Left ventricle myocardium inferior (tissue), 1 donor: ENCODE measurements around the gene ZNF627. TPM values are rescaled to one million over a fixed set of nuclear protein-coding genes. Genes with fewer than 3 reads are reported as not detected.
"Not testable (repeated sequence)": the region's sequence is repeated elsewhere in the genome, so short reads cannot be mapped to it uniquely, and the experiment has no call there.

Experiments
- DNase-seq: peaks from one replicate; pipeline ENCODE4 v3.0.0-alpha.2; 2020
- H3K27ac ChIP-seq: fragments of 200-600 bp; replicated peaks from 2 replicates; pipeline ENCODE4 v1.8.0; 2021
- H3K27me3 ChIP-seq: fragments of 200-600 bp; 2 replicates; pipeline ENCODE4 v1.8.0; 2021; ENCODE audit warnings: low read depth
- H3K36me3 ChIP-seq: fragments of 200-600 bp; 2 replicates; pipeline ENCODE4 v1.8.0; 2021
- H3K4me1 ChIP-seq: fragments of 200-600 bp; 2 replicates; pipeline ENCODE4 v1.8.0; 2021
- H3K4me3 ChIP-seq: fragments of 200-600 bp; 2 replicates; pipeline ENCODE4 v1.8.0; 2021; ENCODE audit warnings: mild to moderate bottlenecking, moderate library complexity
- H3K9me3 ChIP-seq: fragments of 200-600 bp; replicated peaks from 2 replicates; pipeline ENCODE4 v1.8.0; 2021
- CTCF ChIP-seq: fragments of 200-600 bp; IDR thresholded peaks from 2 replicates; pipeline ENCODE4 v1.8.0; 2021; ENCODE audit warnings: antibody characterized with exemption, mild to moderate bottlenecking, borderline replicate concordance
- intact Hi-C: fragments of 100-400 bp; cut with micrococcal nuclease; formaldehyde crosslinking; loops from one replicate; pipeline ENCODE4 v1.11.0; 2022
- total RNA-seq: library from RNA; stranded (reverse); fragmentation: NEBNext Ultra II Directional; extraction: Animal tissue kit (Norgen Biotek cat#: 25700); gene quantifications from one replicate; pipeline ENCODE4 v1.2.1, GENCODE V29; 2021
- donor health status: DM: no; HTN: yes; CAD: no; lungs with severe emphysema.

Gene ZNF627
- total RNA-seq, 1 donor from 2014 or later = 5.5 TPM

- intact Hi-C loops = no loop called here
- Histone ChIP-seq H3K9me3 (no peaks in the 10 kb centered on the region), H3K27ac (no peak overlapping the region), H3K4me1 (no peaks in the 10 kb centered on the region), H3K27me3 (no peaks in the 10 kb centered on the region), H3K36me3 (no peaks in the 10 kb centered on the region), H3K4me3 (no peak overlapping the region)
- DNase-seq = no peak
- TF ChIP-seq CTCF = no peak
Observed at GRCh38 chr19:11633223-11633622, 35.9 kb downstream of the ZNF627 start.

GRCh38 chr19:11634018-11634662, 36.9 kb downstream of the ZNF627 start:
- intact Hi-C loops, H3K4me1 ChIP-seq, H3K27me3 ChIP-seq, H3K36me3 ChIP-seq, DNase-seq, H3K4me3 ChIP-seq, H3K9me3 ChIP-seq, H3K27ac ChIP-seq: not testable (repeated sequence)

GRCh38 chr19:11639245-11639601, 41.9 kb downstream of the ZNF627 start:
- Histone ChIP-seq H3K4me1 (peaks cover 10% of the 10 kb centered on the region), H3K27ac (no peak overlapping the region), H3K36me3 (no peaks in the 10 kb centered on the region), H3K27me3 (no peaks in the 10 kb centered on the region), H3K9me3 (no peaks in the 10 kb centered on the region), H3K4me3 (peak overlapping the region; percentile 88)
- DNase-seq = no peak
- intact Hi-C loops = no loop called here
- TF ChIP-seq CTCF = no peak

GRCh38 chr19:11639602-11640471, 42.6 kb downstream of the ZNF627 start:
- Histone ChIP-seq H3K36me3 (no peaks in the 10 kb centered on the region), H3K27me3 (no peaks in the 10 kb centered on the region), H3K27ac (peak overlapping the region; percentile 11), H3K4me1 (peaks cover 10% of the 10 kb centered on the region), H3K4me3 (peak overlapping the region; percentile 88), H3K9me3 (no peaks in the 10 kb centered on the region)
- peak; percentile 95 for DNase-seq
- intact Hi-C loops = no loop called here
- TF ChIP-seq CTCF = no peak

- no peaks in the 10 kb centered on the region for H3K9me3 ChIP-seq
- TF ChIP-seq CTCF = no peak
- H3K27me3 ChIP-seq = no peaks in the 10 kb centered on the region
- no peaks in the 10 kb centered on the region for H3K36me3 ChIP-seq
- intact Hi-C loops = no loop called here
- H3K4me3 ChIP-seq = no peak overlapping the region
- no peak for DNase-seq
- peaks cover 10% of the 10 kb centered on the region for H3K4me1 ChIP-seq
- H3K27ac ChIP-seq = no peak overlapping the region
Observed at GRCh38 chr19:11641244-11641643, 44.0 kb downstream of the ZNF627 start.

- no peaks in the 10 kb centered on the region for H3K27me3 ChIP-seq
- H3K4me3 ChIP-seq = no peak overlapping the region
- H3K4me1 ChIP-seq = peaks cover 10% of the 10 kb centered on the region
- H3K9me3 ChIP-seq = no peaks in the 10 kb centered on the region
- intact Hi-C loops = no loop called here
- no peak for DNase-seq
- no peak overlapping the region for H3K27ac ChIP-seq
- no peaks in the 10 kb centered on the region for H3K36me3 ChIP-seq
- no peak for TF ChIP-seq CTCF
Observed at GRCh38 chr19:11642902-11643301, 45.6 kb downstream of the ZNF627 start.
